Mesodermal cell (in vitro differentiated cells): ENCODE data around the gene BCL2L1.

Source experiments
- H3K27ac ChIP-seq: 2 replicates; pipeline ENCODE4 v1.7.0; 2013; ENCODE audit warnings: mild to moderate bottlenecking, low read depth, low read length, moderate library complexity; ENCODE audit not compliant: severe bottlenecking
- H3K36me3 ChIP-seq: 2 replicates; pipeline ENCODE4 v1.7.1; 2013; ENCODE audit warnings: mild to moderate bottlenecking, low read length, moderate library complexity; ENCODE audit not compliant: control insufficient read depth, insufficient read depth
- H3K4me1 ChIP-seq: one replicate; pipeline ENCODE4 v1.7.1; 2013; ENCODE audit warnings: mild to moderate bottlenecking, low read length; ENCODE audit not compliant: insufficient read depth, control insufficient read depth, poor library complexity, severe bottlenecking
- H3K4me3 ChIP-seq: 2 replicates; pipeline ENCODE4 v1.7.0; 2013; ENCODE audit warnings: low read length, control low read depth, mild to moderate bottlenecking; ENCODE audit not compliant: insufficient read depth, poor library complexity, severe bottlenecking; ENCODE audit errors: extremely low read depth
- H3K9me3 ChIP-seq: 2 replicates; pipeline ENCODE4 v1.7.1; 2013; ENCODE audit warnings: mild to moderate bottlenecking, low read length, moderate library complexity; ENCODE audit not compliant: control insufficient read depth
- WGBS, 2 experiments: methylation state at CpG; one replicate each; pipeline ENCODE4 v1.1.5; 2013; ENCODE audit warnings: missing lambda C conversion rate in 2 of 2; ENCODE audit not compliant: insufficient coverage in 2 of 2; 5-methylcytosine and 5-hydroxymethylcytosine counted together

Gene BCL2L1

DNA sequence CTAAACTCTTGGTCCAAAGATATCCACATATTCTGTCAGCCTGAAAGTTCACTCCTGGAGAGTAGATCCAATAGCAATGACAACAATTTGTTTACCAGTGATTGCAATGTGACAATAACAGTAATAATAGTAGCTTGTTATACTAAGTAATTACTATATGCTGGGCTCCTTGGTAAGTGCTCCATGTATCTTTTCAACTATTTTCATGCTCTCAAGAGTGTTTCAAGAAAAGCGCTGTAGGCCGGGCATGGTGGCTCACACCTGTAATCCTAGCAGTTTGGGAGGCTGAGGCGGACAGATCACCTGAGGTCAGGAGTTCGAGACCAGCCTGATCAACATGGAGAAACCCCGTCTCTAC, 15.4 kb downstream of the BCL2L1 start:
- WGBS, 2 experiments: 89 to 94% methylated on average over 4 to 5 of the region's 5 CpGs
- peaks cover 75% of the 10 kb centered on the region for H3K36me3 ChIP-seq
- H3K27ac ChIP-seq: no peak overlapping the region

DNA sequence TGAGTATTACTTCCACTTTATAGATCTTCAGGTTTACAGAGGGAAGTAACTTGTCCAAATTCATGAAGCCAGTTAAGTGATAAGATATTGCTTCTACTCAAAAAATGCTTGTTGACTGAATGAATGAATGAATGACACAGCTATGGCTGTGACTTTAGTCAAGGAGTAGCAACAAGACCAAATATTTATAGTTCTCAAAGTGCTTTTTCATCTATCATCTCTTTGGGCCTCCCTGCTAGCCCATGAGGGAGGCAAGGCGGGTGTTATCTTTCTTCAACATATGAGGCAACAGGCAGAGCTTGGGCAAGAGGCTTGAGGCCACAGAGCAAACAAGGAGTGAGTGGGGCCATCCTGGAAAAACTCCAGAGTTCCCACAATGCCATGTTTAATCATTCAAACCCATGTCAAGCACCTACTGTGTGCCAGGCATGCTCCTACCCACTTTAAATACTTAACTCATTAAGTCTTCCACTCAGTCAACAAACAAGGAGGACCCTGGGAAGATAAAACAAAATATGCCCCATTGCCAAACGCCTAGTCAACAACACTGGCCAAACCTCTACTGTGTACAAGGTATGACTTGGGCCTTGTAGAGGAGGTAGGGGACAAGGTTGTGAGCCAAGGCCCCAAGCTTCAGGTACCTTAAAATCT, 15.9 kb downstream of the BCL2L1 start:
- H3K27ac ChIP-seq: no peak overlapping the region
- peaks cover 30% of the 10 kb centered on the region for H3K4me1 ChIP-seq
- 100% methylated on average over 1 to 2 of the region's 2 CpGs for WGBS, 2 experiments
- H3K36me3 ChIP-seq: peaks cover 75% of the 10 kb centered on the region
- no peaks in the 10 kb centered on the region for H3K9me3 ChIP-seq
- H3K4me3 ChIP-seq: no peak overlapping the region

More for the DNA sequence above, 15.4 kb downstream of the BCL2L1 start:
- Histone ChIP-seq H3K4me1 (peaks cover 35% of the 10 kb centered on the region), H3K4me3 (no peak overlapping the region), H3K9me3 (no peaks in the 10 kb centered on the region)

DNA sequence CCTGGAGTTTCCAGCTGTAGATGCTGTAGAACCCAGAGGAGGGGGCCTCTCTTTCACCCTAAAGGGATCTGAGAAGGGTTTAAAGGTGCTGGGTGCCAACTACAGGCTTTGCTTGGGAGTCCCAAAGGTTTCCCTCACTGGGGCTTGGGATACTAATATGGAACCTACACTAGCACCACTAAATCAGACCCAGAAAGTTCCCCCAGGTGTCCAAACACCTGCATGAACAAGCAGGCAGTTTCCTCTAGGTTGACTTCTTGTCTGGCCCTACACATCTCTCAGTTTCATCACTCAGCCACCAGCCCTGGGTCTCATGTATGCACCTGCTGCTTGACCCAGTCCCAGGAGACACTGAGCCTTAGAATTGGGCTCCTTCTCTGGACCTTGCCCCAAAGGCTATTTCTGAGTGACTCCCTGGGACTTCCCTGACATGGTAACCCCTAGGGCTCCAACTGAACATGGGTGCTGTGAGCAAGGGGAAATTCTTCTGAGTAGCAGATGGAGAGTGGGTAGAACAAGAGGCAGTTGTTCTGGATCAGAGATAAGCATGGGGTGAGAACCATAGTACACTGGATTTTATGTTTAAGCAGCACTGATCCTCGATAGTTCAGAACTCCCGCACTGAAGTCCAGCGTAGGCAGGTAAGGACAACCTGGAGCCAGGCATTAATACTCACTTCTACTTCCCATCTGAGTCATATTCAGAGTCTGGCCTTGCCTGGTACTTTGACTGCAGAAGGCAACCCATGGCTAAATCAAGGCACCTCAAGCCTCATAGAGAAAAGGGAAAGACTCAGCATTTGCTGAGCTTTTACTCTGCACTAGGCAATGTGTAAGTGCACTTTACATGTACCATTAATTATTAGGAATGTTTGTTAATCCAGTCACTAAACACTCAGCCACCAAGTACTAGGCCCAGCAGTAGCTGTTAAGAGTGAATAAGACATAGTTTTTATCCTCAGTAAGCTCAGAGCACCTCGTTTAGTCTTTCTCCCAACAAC, 16.8 kb downstream of the BCL2L1 start:
- H3K9me3 ChIP-seq: no peaks in the 10 kb centered on the region
- no peak overlapping the region for H3K27ac ChIP-seq
- peaks cover 74% of the 10 kb centered on the region for H3K36me3 ChIP-seq
- H3K4me1 ChIP-seq: peaks cover 21% of the 10 kb centered on the region
- H3K4me3 ChIP-seq: no peak overlapping the region
- WGBS, 2 experiments: 92 to 100% methylated on average over 2 to 3 of the region's 4 CpGs

DNA sequence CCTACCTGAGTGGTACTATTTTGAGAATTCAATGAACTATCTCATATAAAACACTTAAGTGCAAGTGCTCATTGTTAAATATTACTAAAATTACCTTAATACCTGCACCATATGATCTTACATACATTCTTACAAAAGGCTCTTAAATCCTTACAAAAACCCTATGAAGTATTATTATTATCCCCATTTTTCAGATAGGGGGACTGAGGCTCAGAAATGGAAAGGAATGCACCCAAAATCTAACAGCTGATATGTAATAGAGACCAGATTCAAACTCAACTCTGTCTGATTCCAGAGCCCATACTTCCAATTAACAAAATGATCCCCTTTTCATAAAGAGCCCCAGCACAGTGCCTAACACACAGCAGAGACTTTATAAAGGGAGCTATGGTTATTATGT, 17.5 kb downstream of the BCL2L1 start:
- Histone ChIP-seq H3K4me3 (no peak overlapping the region), H3K36me3 (peaks cover 73% of the 10 kb centered on the region)

DNA sequence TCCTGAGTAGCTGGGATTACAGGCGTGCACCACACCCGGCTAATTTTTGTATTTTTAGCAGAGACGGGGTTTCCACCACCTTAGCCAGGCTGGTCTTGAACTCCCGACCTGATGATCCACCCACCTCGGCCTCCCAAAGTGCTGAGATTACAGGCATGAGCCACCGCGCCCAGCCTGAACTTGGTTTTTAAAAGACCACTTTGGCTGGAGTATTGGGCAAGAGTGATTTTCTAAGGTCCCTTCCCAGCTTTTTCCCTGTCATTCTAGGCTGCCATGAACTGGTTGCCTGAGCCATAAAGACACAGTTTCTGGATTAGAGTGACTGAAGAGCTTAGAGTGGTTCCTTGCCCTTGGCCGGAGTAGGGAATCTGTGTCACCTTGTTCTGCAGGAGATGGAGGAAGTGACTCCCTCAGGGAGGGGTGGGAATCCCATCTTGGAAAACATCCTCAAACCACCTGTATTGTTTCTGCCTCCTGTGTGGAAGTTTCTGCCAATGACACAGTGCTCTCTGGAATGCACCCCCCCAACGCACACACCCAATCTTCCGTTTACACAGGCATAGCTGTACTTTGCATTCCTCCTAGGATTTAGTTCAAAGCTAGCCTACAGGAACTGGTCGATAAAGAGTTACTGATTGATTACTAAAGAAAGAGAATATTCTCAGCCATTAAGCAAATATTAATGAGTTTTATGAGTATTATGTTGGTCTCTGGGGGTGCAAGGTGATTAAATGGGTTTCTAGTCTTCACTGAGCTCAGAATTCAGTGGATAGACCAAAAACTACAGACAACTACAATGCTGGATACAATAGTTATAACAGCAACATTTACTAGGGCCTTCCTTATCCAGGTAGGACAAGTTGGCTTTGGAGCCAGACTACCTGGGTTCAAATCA, 18.2 kb downstream of the BCL2L1 start:
- H3K27ac ChIP-seq: peak overlapping the region; percentile 71
- peaks cover 27% of the 10 kb centered on the region for H3K4me1 ChIP-seq
- WGBS, 2 experiments: 88 to 96% methylated on average over 6 to 8 of the region's 11 CpGs
- H3K36me3 ChIP-seq: peaks cover 74% of the 10 kb centered on the region
- no peak overlapping the region for H3K4me3 ChIP-seq
- no peaks in the 10 kb centered on the region for H3K9me3 ChIP-seq

More for the DNA sequence above, 17.5 kb downstream of the BCL2L1 start:
- Histone ChIP-seq H3K9me3 (no peaks in the 10 kb centered on the region), H3K4me1 (peaks cover 19% of the 10 kb centered on the region), H3K27ac (peak overlapping the region; percentile 57)

DNA sequence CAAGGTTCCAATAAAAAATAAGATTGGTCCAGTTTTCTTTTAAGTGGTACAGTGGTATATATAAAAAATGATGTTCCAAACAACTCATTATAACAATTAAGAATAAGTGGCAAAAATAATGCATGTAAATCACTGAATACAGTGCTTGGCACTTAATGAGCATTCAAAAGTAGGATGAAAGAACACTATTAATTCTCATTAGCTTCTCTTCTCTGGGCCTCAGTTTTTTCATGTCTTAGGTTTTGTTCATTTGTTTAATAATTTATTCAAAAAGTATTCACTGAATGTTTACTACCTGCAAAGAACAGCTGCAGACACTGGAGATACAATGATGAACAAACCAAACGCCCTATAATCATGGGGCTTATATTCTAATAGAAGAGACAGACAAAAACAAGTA, 21.1 kb downstream of the BCL2L1 start:
- H3K4me3 ChIP-seq: no peak overlapping the region
- H3K4me1 ChIP-seq: peaks cover 42% of the 10 kb centered on the region
- H3K36me3 ChIP-seq: peaks cover 57% of the 10 kb centered on the region
- no CpG with 5 or more reads among the region's 1 CpG for WGBS, 2 experiments
- H3K9me3 ChIP-seq: no peaks in the 10 kb centered on the region
- H3K27ac ChIP-seq: no peak overlapping the region

DNA sequence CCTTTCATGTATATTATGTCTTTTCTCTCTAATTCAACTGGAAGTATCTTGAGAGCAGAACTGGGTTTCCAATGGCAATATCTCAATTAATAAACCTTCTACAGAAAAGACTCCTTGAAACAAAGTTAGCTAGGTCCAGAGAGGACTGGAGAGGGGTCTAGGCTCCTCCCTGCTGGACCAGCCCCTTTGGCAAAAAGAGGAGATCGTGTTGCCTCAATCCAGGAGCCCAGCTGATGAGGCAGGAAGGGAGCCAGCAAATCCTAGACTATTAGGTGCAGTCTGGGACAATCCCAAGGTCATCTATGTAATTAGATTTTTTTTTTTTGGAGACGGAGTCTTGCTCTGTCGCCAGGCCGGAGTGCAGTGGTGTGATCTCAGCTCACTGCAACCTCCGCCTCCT, 21.9 kb downstream of the BCL2L1 start:
- Histone ChIP-seq H3K4me1 (peaks cover 47% of the 10 kb centered on the region), H3K4me3 (no peak overlapping the region), H3K9me3 (no peaks in the 10 kb centered on the region), H3K27ac (no peak overlapping the region), H3K36me3 (peaks cover 57% of the 10 kb centered on the region)
- 70% methylated on average over 1 of the region's 5 CpGs; no CpG with 5 or more reads in 1 of the 2 experiments for WGBS, 2 experiments

DNA sequence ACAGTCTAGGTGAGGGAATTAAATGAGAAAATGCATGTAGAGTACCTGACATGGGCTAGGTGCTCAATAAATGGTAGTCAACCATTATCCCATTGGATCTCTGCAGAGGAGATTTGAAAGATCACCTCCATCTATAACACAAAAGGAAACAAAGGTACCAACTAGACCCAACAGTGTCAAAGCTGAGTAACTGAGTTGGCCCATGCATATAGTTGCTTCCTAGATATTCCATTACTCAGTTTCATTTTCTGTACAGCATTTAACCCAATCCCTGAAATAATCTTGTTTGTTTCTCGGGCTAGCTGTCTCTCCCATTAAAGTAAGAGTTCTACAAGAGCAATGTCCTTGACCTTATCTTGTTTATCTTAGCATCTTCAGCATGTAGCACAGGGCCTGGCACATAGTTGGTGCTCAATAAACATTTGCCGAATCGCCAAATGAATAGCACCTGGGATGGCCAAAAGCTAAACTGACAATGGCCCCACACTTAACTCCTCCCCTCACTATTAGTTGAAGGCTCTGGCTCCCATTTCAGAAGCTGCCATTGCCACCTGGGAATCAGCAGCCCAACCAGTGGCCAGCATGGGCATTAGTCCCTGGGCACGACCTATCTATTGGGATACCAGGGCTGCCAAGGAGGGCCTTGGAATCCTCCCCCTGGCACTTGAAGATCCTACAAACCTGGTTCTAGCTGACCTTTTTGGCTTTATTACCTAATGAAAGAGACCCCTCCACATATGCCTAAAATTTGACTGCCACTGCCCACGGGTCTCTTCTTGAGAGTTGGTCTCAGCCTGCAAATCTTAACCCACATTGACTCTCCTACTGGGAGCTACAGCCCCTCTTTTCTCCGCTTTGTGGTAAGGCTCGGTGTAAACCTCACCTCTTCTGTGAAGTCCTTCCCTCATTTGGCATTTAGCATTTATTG, 22.6 kb downstream of the BCL2L1 start:
- H3K4me3 ChIP-seq: no peak overlapping the region
- no peaks in the 10 kb centered on the region for H3K9me3 ChIP-seq
- 95 to 98% methylated on average over 6 to 7 of the region's 7 CpGs for WGBS, 2 experiments
- H3K27ac ChIP-seq: peak overlapping the region; percentile 80
- H3K36me3 ChIP-seq: peaks cover 55% of the 10 kb centered on the region
- peaks cover 50% of the 10 kb centered on the region for H3K4me1 ChIP-seq

DNA sequence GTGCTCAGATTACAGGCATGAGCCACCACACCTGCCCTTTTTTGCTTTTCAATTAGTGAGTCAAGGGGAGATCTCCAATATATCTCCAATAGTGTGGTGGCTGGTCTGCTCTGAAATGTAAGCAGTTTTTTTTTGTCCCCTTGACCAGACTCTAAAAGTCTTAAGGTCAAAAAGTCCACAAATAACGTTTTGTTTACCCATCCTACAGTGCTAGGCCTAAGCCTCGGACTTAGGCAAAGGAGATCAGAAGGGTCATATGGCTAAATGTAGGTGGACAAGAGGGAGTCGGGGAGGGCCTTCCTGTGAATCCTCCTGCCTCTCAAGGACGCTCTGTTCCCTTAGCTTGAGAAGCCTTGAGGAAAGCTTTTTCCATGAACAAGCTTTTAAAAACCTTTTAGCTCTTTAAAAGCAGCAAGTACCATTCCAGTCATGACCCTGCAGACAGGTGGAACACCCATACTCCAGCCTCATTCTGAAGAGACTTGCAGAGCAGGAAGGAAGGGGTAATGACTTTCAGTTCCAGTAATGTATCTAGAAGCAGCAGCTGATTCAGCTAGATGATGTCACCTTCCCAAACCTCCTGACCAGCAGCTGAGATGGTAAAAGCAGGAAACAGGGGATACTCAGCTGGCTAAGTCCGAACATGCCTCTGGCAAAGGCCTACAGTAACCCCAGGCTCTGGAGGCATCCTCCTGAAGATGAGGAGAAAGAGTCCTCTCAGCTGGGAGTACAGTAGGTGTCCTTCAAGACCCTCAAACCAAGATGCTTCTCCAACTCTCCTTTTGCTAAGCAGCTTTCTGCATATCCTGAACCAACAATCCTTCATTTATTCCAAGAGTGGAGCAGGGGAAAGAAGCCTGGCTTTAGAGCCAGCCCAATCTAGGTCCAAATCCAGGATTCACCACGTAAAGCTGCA, 23.6 kb downstream of the BCL2L1 start:
- no peaks in the 10 kb centered on the region for H3K9me3 ChIP-seq
- H3K4me1 ChIP-seq: peaks cover 50% of the 10 kb centered on the region
- peak overlapping the region; percentile 80 for H3K27ac ChIP-seq
- H3K4me3 ChIP-seq: no peak overlapping the region
- 89 to 93% methylated on average over 2 to 3 of the region's 6 CpGs for WGBS, 2 experiments
- peaks cover 55% of the 10 kb centered on the region for H3K36me3 ChIP-seq
